HG02938 (cell line): ENCODE data around the gene ATRN.

Experiments used
- ATAC-seq: cut with Tn5 transposase; IDR thresholded peaks from one replicate; pipeline ENCODE4 v1.9.1; 2021; ENCODE audit warnings: mild to moderate bottlenecking, moderate library complexity; ENCODE audit not compliant: unreplicated experiment

The ATRN gene

GRCh38 chr20:3654326-3655130 lies 183.7 kb downstream of the ATRN start:
- no peak for ATAC-seq

GRCh38 chr20:3655131-3655405 lies 184.2 kb downstream of the ATRN start:
- ATAC-seq: no peak

- no peak for ATAC-seq
Measured at GRCh38 chr20:3658019-3658715, 187.3 kb downstream of the ATRN start.

- peak; percentile 97 for ATAC-seq
Measured at GRCh38 chr20:3658716-3659491, 188.1 kb downstream of the ATRN start.

- ATAC-seq: no peak
Measured at GRCh38 chr20:3659492-3660261, 188.9 kb downstream of the ATRN start.

GRCh38 chr20:3660262-3661059 lies 189.6 kb downstream of the ATRN start:
- ATAC-seq: no peak

- no peak for ATAC-seq
Measured at GRCh38 chr20:3661060-3661813, 190.4 kb downstream of the ATRN start.

GRCh38 chr20:3661814-3662665 lies 191.2 kb downstream of the ATRN start:
- no peak for ATAC-seq

- no peak for ATAC-seq
Measured at GRCh38 chr20:3663031-3663701, 192.3 kb downstream of the ATRN start, which contains the start of gene GFRA4. Gene GFRA4 (minus strand): TSS chr20:3663399. CDS start chr20:3663399, 0 bp downstream.

- ATAC-seq: no peak
Measured at GRCh38 chr20:3663858-3664257, 193.0 kb downstream of the ATRN start.

GRCh38 chr20:3667434-3668037 lies 196.7 kb downstream of the ATRN start:
- ATAC-seq: no peak

GRCh38 chr20:3669710-3670367 lies 199.0 kb downstream of the ATRN start:
- no peak for ATAC-seq

- no peak for ATAC-seq
Measured at GRCh38 chr20:3670511-3670910, 199.7 kb downstream of the ATRN start.

- ATAC-seq: no peak
Measured at GRCh38 chr20:3670945-3671344, 200.1 kb downstream of the ATRN start.

- no peak for ATAC-seq
Measured at GRCh38 chr20:3671986-3672546, 201.2 kb downstream of the ATRN start.

GRCh38 chr20:3672547-3673171 lies 201.8 kb downstream of the ATRN start:
- ATAC-seq: no peak
